Fibroblast of skin of left quadriceps (primary cell): ENCODE results near the gene UBE2E2.

Experiments used
- DNase-seq, 2 experiments: peaks; one replicate each; pipeline ENCODE4 v3.0.0-alpha.2; 2013; ENCODE audit warnings: low read depth in 2 of 2

The UBE2E2 gene

GRCh38 chr3:23533996-23534395 lies 330.9 kb downstream of the UBE2E2 start:
- no peak for DNase-seq

GRCh38 chr3:23537101-23537551 lies 334.0 kb downstream of the UBE2E2 start:
- no peak for DNase-seq

GRCh38 chr3:23539185-23539584 lies 336.1 kb downstream of the UBE2E2 start:
- DNase-seq = no peak

GRCh38 chr3:23540600-23540999 lies 337.5 kb downstream of the UBE2E2 start:
- no peak for DNase-seq

- no peak for DNase-seq
Measured at GRCh38 chr3:23542079-23542478, 339.0 kb downstream of the UBE2E2 start.

GRCh38 chr3:23546181-23546580 lies 343.1 kb downstream of the UBE2E2 start:
- no peak for DNase-seq

- DNase-seq = no peak
Measured at GRCh38 chr3:23547905-23548650, 345.0 kb downstream of the UBE2E2 start.

GRCh38 chr3:23548706-23549105 lies 345.6 kb downstream of the UBE2E2 start:
- no peak for DNase-seq

GRCh38 chr3:23549148-23549910 lies 346.2 kb downstream of the UBE2E2 start:
- no peak for DNase-seq

- DNase-seq = no peak
Measured at GRCh38 chr3:23550402-23550801, 347.3 kb downstream of the UBE2E2 start.

- DNase-seq = no peak
Measured at GRCh38 chr3:23552506-23552905, 349.4 kb downstream of the UBE2E2 start.

- DNase-seq = no peak
Measured at GRCh38 chr3:23553353-23553752, 350.2 kb downstream of the UBE2E2 start.

GRCh38 chr3:23565041-23565775 lies 362.1 kb downstream of the UBE2E2 start:
- DNase-seq = no peak

GRCh38 chr3:23566499-23566898 lies 363.4 kb downstream of the UBE2E2 start:
- DNase-seq = no peak

- DNase-seq = peak; percentile 74 to 76
Measured at GRCh38 chr3:23567917-23568316, 364.8 kb downstream of the UBE2E2 start.

GRCh38 chr3:23573827-23574226 lies 370.7 kb downstream of the UBE2E2 start:
- no peak for DNase-seq

- DNase-seq = no peak
Measured at GRCh38 chr3:23574822-23575315, 371.7 kb downstream of the UBE2E2 start.

- DNase-seq = no peak
Measured at GRCh38 chr3:23575697-23576096, 372.6 kb downstream of the UBE2E2 start.

GRCh38 chr3:23576379-23576959 lies 373.3 kb downstream of the UBE2E2 start:
- no peak for DNase-seq

GRCh38 chr3:23580096-23580713 lies 377.1 kb downstream of the UBE2E2 start:
- DNase-seq = peak in 1 of 2 experiments; percentile 18

- DNase-seq = no peak
Measured at GRCh38 chr3:23583980-23584740, 381.0 kb downstream of the UBE2E2 start.
